Liver (tissue), 9 donors: Measurements from ENCODE around the gene RNU6-9. TPM values are rescaled to one million over a fixed set of nuclear protein-coding genes. Genes with fewer than 3 reads are reported as not detected.
A peak's percentile ranks its signal among the peaks of the same experiment; 100 is the strongest.

ENCODE experiments used
- DNase-seq: peaks from one replicate; pipeline ENCODE4 v3.0.0-alpha.2; 2017; ENCODE audit warnings: low spot score
- H3K27ac ChIP-seq, 2 donors: one replicate each; pipeline ENCODE4 v1.7.0; 2013; ENCODE audit warnings: inconsistent platforms in 2 of 2, low read length in 2 of 2, control low read depth in 1 of 2, low read depth in 1 of 2, mild to moderate bottlenecking in 1 of 2
- H3K27me3 ChIP-seq, 4 donors: one replicate each; pipeline versions ENCODE4 v1.6.1 to v1.7.0; 2013; ENCODE audit warnings: low read length in 3 of 4, inconsistent platforms in 1 of 4, mild to moderate bottlenecking in 1 of 4, moderate library complexity in 1 of 4; ENCODE audit not compliant: control insufficient read depth in 4 of 4, insufficient read depth in 4 of 4
- H3K36me3 ChIP-seq, 4 donors: one replicate each; pipeline versions ENCODE4 v1.6.1 to v1.7.0; 2013; ENCODE audit warnings: low read length in 3 of 4, mild to moderate bottlenecking in 3 of 4, low read depth in 1 of 4, moderate library complexity in 1 of 4; ENCODE audit not compliant: control insufficient read depth in 4 of 4, insufficient read depth in 3 of 4
- H3K4me1 ChIP-seq, 4 donors: one replicate each; pipeline versions ENCODE4 v1.6.1 to v1.7.0; 2013; ENCODE audit warnings: low read length in 3 of 4, mild to moderate bottlenecking in 3 of 4, moderate library complexity in 1 of 4; ENCODE audit not compliant: control insufficient read depth in 4 of 4, insufficient read depth in 4 of 4
- H3K4me3 ChIP-seq, 3 donors: one replicate each; pipeline versions ENCODE4 v1.6.1 to v1.7.0; 2013; ENCODE audit warnings: low read length in 3 of 3, control low read depth in 1 of 3, low read depth in 1 of 3, mild to moderate bottlenecking in 1 of 3
- H3K9ac ChIP-seq, 2 donors: one replicate each; pipeline ENCODE4 v1.7.0; 2013; ENCODE audit warnings: low read length in 2 of 2, mild to moderate bottlenecking in 2 of 2, moderate library complexity in 2 of 2, control low read depth in 1 of 2, low read depth in 1 of 2
- H3K9me3 ChIP-seq, 4 donors: one replicate each; pipeline versions ENCODE4 v1.6.1 to v1.7.0; 2013; ENCODE audit warnings: low read length in 3 of 4; ENCODE audit not compliant: control insufficient read depth in 4 of 4
- EGR1 ChIP-seq, 2 donors: IDR thresholded peaks; 2 replicates each; pipeline ENCODE4 v1.6.1; 2016 to 2018; ENCODE audit warnings: antibody characterized with exemption in 2 of 2, low read depth in 2 of 2
- FOXA1 ChIP-seq: IDR thresholded peaks from 2 replicates; pipeline ENCODE4 v1.6.1; 2016; ENCODE audit warnings: antibody characterized with exemption
- FOXA2 ChIP-seq: IDR thresholded peaks from 2 replicates; pipeline ENCODE4 v1.6.1; 2016; ENCODE audit warnings: antibody characterized with exemption
- GABPA ChIP-seq, 2 donors: IDR thresholded peaks in 1 of 2; conservative IDR thresholded peaks in 1 of 2; 2 replicates each; pipeline ENCODE4 v1.6.1; 2016; ENCODE audit warnings: antibody characterized with exemption in 2 of 2, mild to moderate bottlenecking in 1 of 2, moderate library complexity in 1 of 2
- HNF4A ChIP-seq, 2 donors: conservative IDR thresholded peaks; 2 replicates each; pipeline ENCODE4 v1.6.1; 2016; ENCODE audit warnings: antibody characterized with exemption in 2 of 2, mild to moderate bottlenecking in 2 of 2
- HNF4G ChIP-seq: IDR thresholded peaks from 2 replicates; pipeline ENCODE4 v1.6.1; 2016; ENCODE audit warnings: antibody characterized with exemption
- JUND ChIP-seq, 2 donors: IDR thresholded peaks; 2 replicates each; pipeline ENCODE4 v1.6.1; 2016; ENCODE audit warnings: antibody characterized with exemption in 2 of 2
- NR2F2 ChIP-seq: IDR thresholded peaks from 2 replicates; pipeline ENCODE4 v1.6.1; 2016; ENCODE audit warnings: antibody characterized with exemption
- RAD21 ChIP-seq, 2 donors: IDR thresholded peaks; 2 replicates each; pipeline ENCODE4 v1.6.1; 2016; ENCODE audit warnings: antibody characterized with exemption in 2 of 2, mild to moderate bottlenecking in 2 of 2
- RXRA ChIP-seq, 2 donors: IDR thresholded peaks; 2 replicates each; pipeline ENCODE4 v1.6.1; 2017 to 2018; ENCODE audit warnings: antibody characterized with exemption in 2 of 2, mild to moderate bottlenecking in 1 of 2
- SP1 ChIP-seq: IDR thresholded peaks from 2 replicates; pipeline ENCODE4 v1.6.1; 2018; ENCODE audit warnings: antibody characterized with exemption, mild to moderate bottlenecking
- TAF1 ChIP-seq: conservative IDR thresholded peaks from 2 replicates; pipeline ENCODE4 v1.6.1; 2016; ENCODE audit warnings: antibody characterized with exemption, mild to moderate bottlenecking
- YY1 ChIP-seq: IDR thresholded peaks from 2 replicates; pipeline ENCODE4 v1.6.1; 2016; ENCODE audit warnings: antibody characterized with exemption, mild to moderate bottlenecking
- WGBS: extraction: QIAGEN DNeasy Blood & Tissue Kit; methylation state at CpG from one replicate; pipeline ENCODE4 v1.1.7; 2013; 5-methylcytosine and 5-hydroxymethylcytosine counted together
- polyA plus RNA-seq, 2 donors: library from polyadenylated mRNA; stranded (reverse) in 1 of 2; unstranded in 1 of 2; fragments of 200-250 nt in 1 of 2; fragments of >200 nt in 1 of 2; fragmentation: Nextera tagmentation in 1 of 2; extraction: Ambion mirVana in 1 of 2; gene quantifications; one replicate each; pipeline versions ENCODE4 v1.2.1 to v1.2.3, GENCODE V29; 2013 to 2015
- total RNA-seq, 2 donors: library from RNA; depleted of rRNA; stranded (reverse); fragments of >200 nt; gene quantifications; one replicate each; pipeline ENCODE4 v1.2.3, GENCODE V29; 2014
- TF ChIP-seq, protein P1 (sequence below): IDR thresholded peaks from 2 replicates; pipeline ENCODE4 v1.6.1; 2016; ENCODE audit warnings: antibody characterized with exemption
- TF ChIP-seq, protein P2 (sequence below): fragments of 150-350 bp; IDR thresholded peaks from 2 replicates; pipeline ENCODE4 v1.5.1; 2017; ENCODE audit warnings: improper control_type of control experiment, low read depth, low read length; ENCODE audit not compliant: missing input control
- TF ChIP-seq, protein P3 (sequence below): IDR thresholded peaks from 2 replicates; pipeline ENCODE4 v1.6.1; 2016; ENCODE audit warnings: antibody characterized with exemption
- TF ChIP-seq, protein P4 (sequence below): IDR thresholded peaks from 2 replicates; pipeline ENCODE4 v1.6.1; 2016; ENCODE audit warnings: antibody characterized with exemption, mild to moderate bottlenecking
- TF ChIP-seq, protein P5 (sequence below): IDR thresholded peaks from 2 replicates; pipeline ENCODE4 v1.6.1; 2016; ENCODE audit warnings: antibody characterized with exemption
- donor health status: healthy.
- donor health status: healthy.
- donor health status: healthy.
- donor health status: healthy.
- donor health status: healthy.

The RNU6-9 gene
- total and polyA plus RNA-seq, 4 donors = not detected

DNA sequence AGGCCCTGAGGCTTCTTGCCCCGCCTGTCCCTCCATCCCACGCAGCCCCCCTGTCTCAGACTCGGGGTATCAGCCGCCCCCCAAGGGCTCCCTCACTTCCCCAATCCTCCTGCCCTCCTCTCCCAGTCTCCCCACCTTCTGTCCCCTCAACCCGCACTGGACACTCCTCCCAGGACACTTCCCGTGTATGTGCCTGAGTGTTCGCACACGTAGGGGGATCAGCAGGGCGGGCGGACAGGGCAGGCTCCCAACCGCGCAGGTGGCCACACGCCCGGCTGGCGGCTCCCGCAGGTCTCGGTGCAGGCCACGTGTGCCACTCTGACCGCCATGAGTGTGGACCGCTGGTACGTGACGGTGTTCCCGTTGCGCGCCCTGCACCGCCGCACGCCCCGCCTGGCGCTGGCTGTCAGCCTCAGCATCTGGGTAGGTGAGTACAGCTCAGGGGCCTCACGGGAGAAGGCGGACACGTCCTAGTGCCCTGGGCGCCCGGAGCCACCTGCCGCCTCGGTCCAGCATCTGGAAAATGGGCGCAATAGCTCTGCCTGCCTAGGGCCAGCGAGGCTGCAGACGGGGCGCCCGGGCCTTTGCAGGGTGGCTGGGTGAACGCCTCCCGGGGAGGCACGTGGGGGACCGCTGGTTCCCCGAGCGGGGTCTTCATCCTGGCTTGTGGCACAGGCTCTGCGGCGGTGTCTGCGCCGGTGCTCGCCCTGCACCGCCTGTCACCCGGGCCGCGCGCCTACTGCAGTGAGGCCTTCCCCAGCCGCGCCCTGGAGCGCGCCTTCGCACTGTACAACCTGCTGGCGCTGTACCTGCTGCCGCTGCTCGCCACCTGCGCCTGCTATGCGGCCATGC lies 26.1 kb downstream of the RNU6-9 start (continued):
- TF ChIP-seq, protein P1, sequence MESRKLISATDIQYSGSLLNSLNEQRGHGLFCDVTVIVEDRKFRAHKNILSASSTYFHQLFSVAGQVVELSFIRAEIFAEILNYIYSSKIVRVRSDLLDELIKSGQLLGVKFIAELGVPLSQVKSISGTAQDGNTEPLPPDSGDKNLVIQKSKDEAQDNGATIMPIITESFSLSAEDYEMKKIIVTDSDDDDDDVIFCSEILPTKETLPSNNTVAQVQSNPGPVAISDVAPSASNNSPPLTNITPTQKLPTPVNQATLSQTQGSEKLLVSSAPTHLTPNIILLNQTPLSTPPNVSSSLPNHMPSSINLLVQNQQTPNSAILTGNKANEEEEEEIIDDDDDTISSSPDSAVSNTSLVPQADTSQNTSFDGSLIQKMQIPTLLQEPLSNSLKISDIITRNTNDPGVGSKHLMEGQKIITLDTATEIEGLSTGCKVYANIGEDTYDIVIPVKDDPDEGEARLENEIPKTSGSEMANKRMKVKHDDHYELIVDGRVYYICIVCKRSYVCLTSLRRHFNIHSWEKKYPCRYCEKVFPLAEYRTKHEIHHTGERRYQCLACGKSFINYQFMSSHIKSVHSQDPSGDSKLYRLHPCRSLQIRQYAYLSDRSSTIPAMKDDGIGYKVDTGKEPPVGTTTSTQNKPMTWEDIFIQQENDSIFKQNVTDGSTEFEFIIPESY = no peak

DNA sequence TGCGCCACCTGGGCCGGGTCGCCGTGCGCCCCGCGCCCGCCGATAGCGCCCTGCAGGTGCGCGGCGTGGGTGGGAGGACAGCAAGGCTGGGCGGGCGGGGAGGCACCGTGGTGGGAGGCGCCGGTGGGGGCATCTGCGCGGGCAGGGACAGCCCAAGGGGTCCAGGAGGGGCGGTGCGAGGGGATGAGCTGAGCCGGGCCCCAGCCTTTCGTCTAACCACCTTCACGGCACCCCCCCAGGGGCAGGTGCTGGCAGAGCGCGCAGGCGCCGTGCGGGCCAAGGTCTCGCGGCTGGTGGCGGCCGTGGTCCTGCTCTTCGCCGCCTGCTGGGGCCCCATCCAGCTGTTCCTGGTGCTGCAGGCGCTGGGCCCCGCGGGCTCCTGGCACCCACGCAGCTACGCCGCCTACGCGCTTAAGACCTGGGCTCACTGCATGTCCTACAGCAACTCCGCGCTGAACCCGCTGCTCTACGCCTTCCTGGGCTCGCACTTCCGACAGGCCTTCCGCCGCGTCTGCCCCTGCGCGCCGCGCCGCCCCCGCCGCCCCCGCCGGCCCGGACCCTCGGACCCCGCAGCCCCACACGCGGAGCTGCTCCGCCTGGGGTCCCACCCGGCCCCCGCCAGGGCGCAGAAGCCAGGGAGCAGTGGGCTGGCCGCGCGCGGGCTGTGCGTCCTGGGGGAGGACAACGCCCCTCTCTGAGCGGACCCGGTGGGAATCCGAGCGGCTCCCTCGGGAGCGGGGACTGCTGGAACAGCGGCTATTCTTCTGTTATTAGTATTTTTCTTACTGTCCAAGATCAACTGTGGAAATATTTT lies 27.0 kb downstream of the RNU6-9 start:
- Histone ChIP-seq H3K4me3 (peak overlapping the region in 1 of 3 donors; percentile 25), H3K27ac (no peak overlapping the region), H3K27me3 (peaks cover 0 to 15% (median 3%) of the 10 kb centered on the region in 4 donors), H3K4me1 (peaks cover 4 to 35% (median 20%) of the 10 kb centered on the region in 4 donors), H3K36me3 (no peaks in the 10 kb centered on the region), H3K9ac (no peak overlapping the region), H3K9me3 (no peaks in the 10 kb centered on the region)
- DNase-seq = no peak
- 3% methylated on average over 84 of the region's 84 CpGs for WGBS
- TF ChIP-seq, protein P2, sequence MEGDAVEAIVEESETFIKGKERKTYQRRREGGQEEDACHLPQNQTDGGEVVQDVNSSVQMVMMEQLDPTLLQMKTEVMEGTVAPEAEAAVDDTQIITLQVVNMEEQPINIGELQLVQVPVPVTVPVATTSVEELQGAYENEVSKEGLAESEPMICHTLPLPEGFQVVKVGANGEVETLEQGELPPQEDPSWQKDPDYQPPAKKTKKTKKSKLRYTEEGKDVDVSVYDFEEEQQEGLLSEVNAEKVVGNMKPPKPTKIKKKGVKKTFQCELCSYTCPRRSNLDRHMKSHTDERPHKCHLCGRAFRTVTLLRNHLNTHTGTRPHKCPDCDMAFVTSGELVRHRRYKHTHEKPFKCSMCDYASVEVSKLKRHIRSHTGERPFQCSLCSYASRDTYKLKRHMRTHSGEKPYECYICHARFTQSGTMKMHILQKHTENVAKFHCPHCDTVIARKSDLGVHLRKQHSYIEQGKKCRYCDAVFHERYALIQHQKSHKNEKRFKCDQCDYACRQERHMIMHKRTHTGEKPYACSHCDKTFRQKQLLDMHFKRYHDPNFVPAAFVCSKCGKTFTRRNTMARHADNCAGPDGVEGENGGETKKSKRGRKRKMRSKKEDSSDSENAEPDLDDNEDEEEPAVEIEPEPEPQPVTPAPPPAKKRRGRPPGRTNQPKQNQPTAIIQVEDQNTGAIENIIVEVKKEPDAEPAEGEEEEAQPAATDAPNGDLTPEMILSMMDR = no peak
- TF ChIP-seq GABPA (IDR thresholded peaks at IDR 0.05 in 1 of 2, conservative IDR thresholded peaks at IDR 0.05 in 1 of 2) = no peak
- TF ChIP-seq, protein P3, sequence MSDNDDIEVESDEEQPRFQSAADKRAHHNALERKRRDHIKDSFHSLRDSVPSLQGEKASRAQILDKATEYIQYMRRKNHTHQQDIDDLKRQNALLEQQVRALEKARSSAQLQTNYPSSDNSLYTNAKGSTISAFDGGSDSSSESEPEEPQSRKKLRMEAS = no peak
- no peak for TF ChIP-seq NR2F2
- no peak for TF ChIP-seq EGR1 (IDR thresholded peaks at IDR 0.05; ENCODE audit: low read depth in 2 of 2)
- no peak for TF ChIP-seq TAF1
- no peak for TF ChIP-seq FOXA1
- TF ChIP-seq JUND (IDR thresholded peaks at IDR 0.05) = no peak
- TF ChIP-seq, protein P1 = no peak
- no peak for TF ChIP-seq YY1
- no peak for TF ChIP-seq SP1
- TF ChIP-seq, protein P4, sequence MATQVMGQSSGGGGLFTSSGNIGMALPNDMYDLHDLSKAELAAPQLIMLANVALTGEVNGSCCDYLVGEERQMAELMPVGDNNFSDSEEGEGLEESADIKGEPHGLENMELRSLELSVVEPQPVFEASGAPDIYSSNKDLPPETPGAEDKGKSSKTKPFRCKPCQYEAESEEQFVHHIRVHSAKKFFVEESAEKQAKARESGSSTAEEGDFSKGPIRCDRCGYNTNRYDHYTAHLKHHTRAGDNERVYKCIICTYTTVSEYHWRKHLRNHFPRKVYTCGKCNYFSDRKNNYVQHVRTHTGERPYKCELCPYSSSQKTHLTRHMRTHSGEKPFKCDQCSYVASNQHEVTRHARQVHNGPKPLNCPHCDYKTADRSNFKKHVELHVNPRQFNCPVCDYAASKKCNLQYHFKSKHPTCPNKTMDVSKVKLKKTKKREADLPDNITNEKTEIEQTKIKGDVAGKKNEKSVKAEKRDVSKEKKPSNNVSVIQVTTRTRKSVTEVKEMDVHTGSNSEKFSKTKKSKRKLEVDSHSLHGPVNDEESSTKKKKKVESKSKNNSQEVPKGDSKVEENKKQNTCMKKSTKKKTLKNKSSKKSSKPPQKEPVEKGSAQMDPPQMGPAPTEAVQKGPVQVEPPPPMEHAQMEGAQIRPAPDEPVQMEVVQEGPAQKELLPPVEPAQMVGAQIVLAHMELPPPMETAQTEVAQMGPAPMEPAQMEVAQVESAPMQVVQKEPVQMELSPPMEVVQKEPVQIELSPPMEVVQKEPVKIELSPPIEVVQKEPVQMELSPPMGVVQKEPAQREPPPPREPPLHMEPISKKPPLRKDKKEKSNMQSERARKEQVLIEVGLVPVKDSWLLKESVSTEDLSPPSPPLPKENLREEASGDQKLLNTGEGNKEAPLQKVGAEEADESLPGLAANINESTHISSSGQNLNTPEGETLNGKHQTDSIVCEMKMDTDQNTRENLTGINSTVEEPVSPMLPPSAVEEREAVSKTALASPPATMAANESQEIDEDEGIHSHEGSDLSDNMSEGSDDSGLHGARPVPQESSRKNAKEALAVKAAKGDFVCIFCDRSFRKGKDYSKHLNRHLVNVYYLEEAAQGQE = no peak
- TF ChIP-seq RAD21 (IDR thresholded peaks at IDR 0.05) = no peak
- TF ChIP-seq RXRA (IDR thresholded peaks at IDR 0.05) = no peak
- TF ChIP-seq, protein P5, sequence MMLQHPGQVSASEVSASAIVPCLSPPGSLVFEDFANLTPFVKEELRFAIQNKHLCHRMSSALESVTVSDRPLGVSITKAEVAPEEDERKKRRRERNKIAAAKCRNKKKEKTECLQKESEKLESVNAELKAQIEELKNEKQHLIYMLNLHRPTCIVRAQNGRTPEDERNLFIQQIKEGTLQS = no peak
- no peak for TF ChIP-seq HNF4G
- no peak for TF ChIP-seq FOXA2
- no peak for TF ChIP-seq HNF4A (conservative IDR thresholded peaks at IDR 0.05)
